Mesothelial cell of epicardium (in vitro differentiated cells): Measurements from ENCODE around the gene ZFPM1. TPM values are rescaled to one million over a fixed set of nuclear protein-coding genes. Genes with fewer than 3 reads are reported as not detected.
A peak's percentile ranks its signal among the peaks of the same experiment; 100 is the strongest.
"Not testable (repeated sequence)": the region's sequence is repeated elsewhere in the genome, so short reads cannot be mapped to it uniquely, and the experiment has no call there.

Experiments used
- DNase-seq, 2 experiments: peaks; one replicate each; pipeline ENCODE4 v3.0.0; 2021; ENCODE audit warnings: low spot score in 2 of 2; ENCODE audit not compliant: unreplicated experiment in 2 of 2
- H3K27ac Mint-ChIP-seq: 2 replicates; pipeline ENCODE4 v1.8.0; 2021; ENCODE audit warnings: mixed read lengths
- H3K27me3 Mint-ChIP-seq: 2 replicates; pipeline ENCODE4 v1.8.0; 2021; ENCODE audit warnings: low read depth, mixed read lengths
- H3K36me3 Mint-ChIP-seq: 2 replicates; pipeline ENCODE4 v1.8.0; 2021; ENCODE audit warnings: mixed read lengths
- H3K4me1 Mint-ChIP-seq: 2 replicates; pipeline ENCODE4 v1.8.0; 2021; ENCODE audit warnings: mixed read lengths
- H3K4me3 Mint-ChIP-seq: 2 replicates; pipeline ENCODE4 v1.8.0; 2021; ENCODE audit warnings: mild to moderate bottlenecking, moderate library complexity, mixed read lengths
- H3K9me3 Mint-ChIP-seq: 2 replicates; pipeline ENCODE4 v1.8.0; 2021; ENCODE audit warnings: mixed read lengths
- CTCF ChIP-seq: fragments of 200-600 bp; sonication (generic); IDR thresholded peaks from one replicate; pipeline ENCODE4 v1.5.0; 2021; ENCODE audit warnings: antibody characterized with exemption; ENCODE audit not compliant: unreplicated experiment
- total RNA-seq: library from RNA; stranded (reverse); gene quantifications from 3 replicates; pipeline ENCODE4 v1.2.1, GENCODE V29; 2021

ZFPM1 gene
- total RNA-seq, 1 donor from 2014 or later = 56.2 TPM

- TF ChIP-seq CTCF = no peak
- Mint-ChIP-seq H3K36me3 (peaks cover 9% of the 10 kb centered on the region), H3K27ac (peak overlapping the region; percentile 74), H3K9me3 (peaks cover 7% of the 10 kb centered on the region), H3K4me3 (peak overlapping the region; percentile 18), H3K27me3 (no peaks in the 10 kb centered on the region), H3K4me1 (peaks cover 24% of the 10 kb centered on the region)
- DNase-seq = no peak
Measured at GRCh38 chr16:88515925-88516594, 63.0 kb downstream of the ZFPM1 start.

GRCh38 chr16:88516601-88517061 is 63.6 kb downstream of the ZFPM1 start:
- peaks cover 7% of the 10 kb centered on the region for H3K9me3 Mint-ChIP-seq
- peak overlapping the region; percentile 18 for H3K4me3 Mint-ChIP-seq
- H3K27ac Mint-ChIP-seq = peak overlapping the region; percentile 74
- no peak for TF ChIP-seq CTCF
- peaks cover 9% of the 10 kb centered on the region for H3K36me3 Mint-ChIP-seq
- H3K27me3 Mint-ChIP-seq = no peaks in the 10 kb centered on the region
- H3K4me1 Mint-ChIP-seq = peaks cover 21% of the 10 kb centered on the region
- no peak for DNase-seq

- Mint-ChIP-seq H3K36me3 (peaks cover 12% of the 10 kb centered on the region), H3K4me1 (peaks cover 21% of the 10 kb centered on the region)
- not testable (repeated sequence) for H3K27ac Mint-ChIP-seq, H3K4me3 Mint-ChIP-seq, DNase-seq, H3K27me3 Mint-ChIP-seq, H3K9me3 Mint-ChIP-seq
Measured at GRCh38 chr16:88517208-88517774, 64.2 kb downstream of the ZFPM1 start.

- H3K36me3 Mint-ChIP-seq = peaks cover 12% of the 10 kb centered on the region
- DNase-seq, H3K9me3 Mint-ChIP-seq, H3K27ac Mint-ChIP-seq, H3K27me3 Mint-ChIP-seq, H3K4me3 Mint-ChIP-seq: not testable (repeated sequence)
- peaks cover 21% of the 10 kb centered on the region for H3K4me1 Mint-ChIP-seq
Measured at GRCh38 chr16:88518411-88519111, 65.5 kb downstream of the ZFPM1 start.

GRCh38 chr16:88519240-88519639 is 66.2 kb downstream of the ZFPM1 start:
- Mint-ChIP-seq H3K27ac (no peak overlapping the region), H3K36me3 (peaks cover 12% of the 10 kb centered on the region), H3K9me3 (peaks cover 7% of the 10 kb centered on the region), H3K4me1 (peaks cover 17% of the 10 kb centered on the region), H3K4me3 (no peak overlapping the region), H3K27me3 (no peaks in the 10 kb centered on the region)
- TF ChIP-seq CTCF = no peak
- DNase-seq = no peak

- TF ChIP-seq CTCF = no peak
- Mint-ChIP-seq H3K27me3 (no peaks in the 10 kb centered on the region), H3K36me3 (peaks cover 12% of the 10 kb centered on the region), H3K9me3 (peaks cover 7% of the 10 kb centered on the region), H3K4me1 (peaks cover 13% of the 10 kb centered on the region), H3K4me3 (no peak overlapping the region), H3K27ac (no peak overlapping the region)
- no peak for DNase-seq
Measured at GRCh38 chr16:88519938-88520653, 67.0 kb downstream of the ZFPM1 start.
